SH-SY5Y (cell line): ENCODE measurements around the gene WDHD1.

Experiments
- GATA2 ChIP-seq: IDR thresholded peaks from 2 replicates; pipeline ENCODE4 v1.6.1; 2011; ENCODE audit warnings: mild to moderate bottlenecking, low read depth, low read length
- GATA3 ChIP-seq: IDR thresholded peaks from 2 replicates; pipeline ENCODE4 v1.6.1; 2011; ENCODE audit warnings: low read depth, mild to moderate bottlenecking, low read length, moderate library complexity

The WDHD1 gene

GRCh38 chr14:55019968-55020554, 6.8 kb downstream of the WDHD1 start:
- TF ChIP-seq GATA3: no peak
- TF ChIP-seq GATA2: no peak

GRCh38 chr14:55015006-55015405, 11.9 kb downstream of the WDHD1 start:
- TF ChIP-seq GATA2 (no peak), GATA3 (no peak)

GRCh38 chr14:55005071-55005470, 21.8 kb downstream of the WDHD1 start:
- TF ChIP-seq GATA2: no peak
- TF ChIP-seq GATA3: no peak

- no peak for TF ChIP-seq GATA2
- TF ChIP-seq GATA3: no peak
Measured at GRCh38 chr14:55000381-55000780, 26.5 kb downstream of the WDHD1 start.

GRCh38 chr14:54985156-54985555, 41.7 kb downstream of the WDHD1 start:
- TF ChIP-seq GATA2: no peak
- no peak for TF ChIP-seq GATA3

- TF ChIP-seq GATA2: no peak
- TF ChIP-seq GATA3: no peak
Measured at GRCh38 chr14:54981698-54982097, 45.2 kb downstream of the WDHD1 start.

- TF ChIP-seq GATA3: no peak
- TF ChIP-seq GATA2: no peak
Measured at GRCh38 chr14:54979039-54979438, 47.9 kb downstream of the WDHD1 start.

GRCh38 chr14:54976316-54976715, 50.6 kb downstream of the WDHD1 start:
- no peak for TF ChIP-seq GATA2
- no peak for TF ChIP-seq GATA3

- TF ChIP-seq GATA2 (no peak), GATA3 (no peak)
Measured at GRCh38 chr14:54975856-54976255, 51.0 kb downstream of the WDHD1 start.

- TF ChIP-seq GATA3: no peak
- TF ChIP-seq GATA2: no peak
Measured at GRCh38 chr14:54974788-54975414, 52.0 kb downstream of the WDHD1 start.

- TF ChIP-seq GATA3: no peak
- no peak for TF ChIP-seq GATA2
Measured at GRCh38 chr14:54967496-54967895, 59.4 kb downstream of the WDHD1 start.

GRCh38 chr14:54955143-54955542, 71.8 kb downstream of the WDHD1 start:
- TF ChIP-seq GATA3: no peak
- no peak for TF ChIP-seq GATA2

GRCh38 chr14:54947230-54947629, 79.7 kb downstream of the WDHD1 start:
- TF ChIP-seq GATA3 (no peak), GATA2 (no peak)

GRCh38 chr14:54946500-54946899, 80.4 kb downstream of the WDHD1 start:
- TF ChIP-seq GATA2 (no peak), GATA3 (no peak)

GRCh38 chr14:54944737-54945391, 82.0 kb downstream of the WDHD1 start:
- TF ChIP-seq GATA3 (no peak), GATA2 (no peak)
